Motor neuron (in vitro differentiated cells): ENCODE data around the gene MEIG1. TPM values are rescaled to one million over a fixed set of nuclear protein-coding genes. Genes with fewer than 3 reads are reported as not detected.
A peak's percentile ranks its signal among the peaks of the same experiment; 100 is the strongest.
"Not testable (repeated sequence)": the region's sequence is repeated elsewhere in the genome, so short reads cannot be mapped to it uniquely, and the experiment has no call there.

ENCODE experiments used
- ATAC-seq, 8 experiments: fragments of 200-7000 bp; cut with Tn5 transposase; replicated peaks in 6 of 8; 2 replicates each; pipeline ENCODE4 v1.8.0; 2021; ENCODE audit warnings: mild to moderate bottlenecking in 8 of 8, moderate library complexity in 8 of 8
- H3K27ac ChIP-seq, 2 donors: fragments of 250-450 bp; sonication (Bioruptor Pico); 2 replicates each; pipeline ENCODE4 v1.9.0; 2021; ENCODE audit warnings: antibody characterized with exemption in 2 of 2, mild to moderate bottlenecking in 2 of 2, moderate library complexity in 1 of 2
- H3K4me1 ChIP-seq, 2 donors: fragments of 250-450 bp; sonication (Bioruptor Pico); replicated peaks in 1 of 2; 2 replicates each; pipeline ENCODE4 v1.6.1; 2021; ENCODE audit warnings: antibody characterized with exemption in 2 of 2, mild to moderate bottlenecking in 2 of 2, moderate library complexity in 1 of 2
- H3K4me3 ChIP-seq, 5 donors: fragments of 250-450 bp; sonication (Bioruptor Pico); 2 replicates each; pipeline ENCODE4 v1.9.0; 2021; ENCODE audit warnings: antibody characterized with exemption in 5 of 5, mild to moderate bottlenecking in 5 of 5, moderate library complexity in 4 of 5
- WGBS, 10 experiments: fragments of 450-650 bp; shearing (Covaris generic); methylation state at CpG; one replicate each; pipeline ENCODE4 v1.0.0; 2022; 5-methylcytosine and 5-hydroxymethylcytosine counted together
- in situ Hi-C, 9 experiments: fragments of 400-800 bp; cut with MboI; loops; one replicate each; pipeline ENCODE4 v1.15.0; 2021; ENCODE audit warnings: low sequenced_read_pairs in 9 of 9, low pct_unique_long_range_greater_than_20kb in 2 of 9; ENCODE audit not compliant: unreplicated experiment in 9 of 9
- total RNA-seq, 8 experiments: library from RNA; unstranded; fragments of 300-600 nt; gene quantifications; 2 replicates each; pipeline versions ENCODE4 v1.2.3 to v1.2.4, GENCODE V29; 2022

The MEIG1 gene
- total RNA-seq, 8 experiments from 2014 or later = 1.3 to 3.3 (median 2.1) TPM; not detected in 2

DNA sequence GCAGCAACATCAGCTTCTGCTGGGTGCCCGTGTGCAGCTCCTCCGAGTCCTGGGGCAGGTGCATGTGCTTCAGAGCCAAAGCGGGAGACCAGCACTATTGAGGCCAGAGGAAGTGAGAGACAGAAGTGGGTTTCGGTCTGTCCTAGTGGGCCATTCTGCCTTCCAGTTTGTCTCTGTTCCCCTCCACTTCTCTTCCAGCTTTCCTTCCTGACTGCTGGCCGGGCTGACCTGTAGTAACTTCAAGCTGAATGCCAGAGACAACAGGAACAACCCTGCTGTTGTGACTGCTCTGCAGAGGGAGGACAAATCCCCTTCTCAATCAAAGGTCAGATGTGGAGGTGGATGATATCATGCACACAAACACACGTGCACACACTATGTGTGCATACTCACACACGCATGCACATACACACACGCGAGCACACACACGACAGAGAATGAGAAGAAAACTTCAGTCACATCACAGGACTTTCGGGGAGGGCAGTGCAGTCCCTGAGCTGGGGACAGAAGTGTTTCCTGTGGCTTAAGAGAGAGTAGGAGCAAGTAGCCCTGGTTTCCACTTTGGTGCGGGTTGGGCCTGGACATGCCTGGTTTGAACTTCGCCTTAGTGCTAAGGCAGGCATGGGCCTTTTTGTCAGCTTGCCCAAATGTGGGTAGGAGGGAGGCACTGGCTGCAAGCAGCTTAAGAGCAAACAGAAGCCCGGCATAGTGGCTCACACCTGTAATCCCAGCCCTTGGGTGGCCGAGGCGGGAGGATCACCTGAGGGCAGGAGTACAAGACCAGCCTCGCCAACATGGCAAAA lies 16.8 kb upstream of the MEIG1 start:
- H3K27ac ChIP-seq, in situ Hi-C loops, H3K4me3 ChIP-seq, H3K4me1 ChIP-seq, ATAC-seq: not testable (repeated sequence)
- 100% methylated on average over 1 of the region's 17 CpGs; no CpG with 5 or more reads in 9 of the 10 experiments for WGBS, 10 experiments

DNA sequence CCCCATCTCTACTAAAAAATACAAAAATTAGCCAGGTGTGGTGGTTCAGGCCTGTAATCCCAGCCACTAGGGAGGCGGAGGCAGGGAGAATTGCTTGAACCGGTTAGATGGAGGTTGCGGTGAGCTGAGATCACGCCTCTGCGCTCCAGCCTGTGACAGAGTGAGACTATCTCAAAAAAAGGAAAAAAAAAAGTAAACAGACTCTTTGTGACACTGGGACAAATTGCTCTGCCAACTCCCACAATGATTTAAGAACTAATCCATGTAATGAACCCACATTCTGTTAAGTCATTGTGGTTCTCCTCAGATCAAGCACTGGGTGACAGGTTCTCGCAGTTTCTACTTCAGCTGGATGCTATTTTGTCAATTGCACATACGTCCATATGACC lies 16.2 kb upstream of the MEIG1 start:
- H3K27ac ChIP-seq, H3K4me3 ChIP-seq, in situ Hi-C loops, ATAC-seq, H3K4me1 ChIP-seq: not testable (repeated sequence)
- WGBS, 10 experiments = 76 to 100% (median 100%) methylated on average over 1 to 2 of the region's 7 CpGs; no CpG with 5 or more reads in 6 of the 10 experiments

DNA sequence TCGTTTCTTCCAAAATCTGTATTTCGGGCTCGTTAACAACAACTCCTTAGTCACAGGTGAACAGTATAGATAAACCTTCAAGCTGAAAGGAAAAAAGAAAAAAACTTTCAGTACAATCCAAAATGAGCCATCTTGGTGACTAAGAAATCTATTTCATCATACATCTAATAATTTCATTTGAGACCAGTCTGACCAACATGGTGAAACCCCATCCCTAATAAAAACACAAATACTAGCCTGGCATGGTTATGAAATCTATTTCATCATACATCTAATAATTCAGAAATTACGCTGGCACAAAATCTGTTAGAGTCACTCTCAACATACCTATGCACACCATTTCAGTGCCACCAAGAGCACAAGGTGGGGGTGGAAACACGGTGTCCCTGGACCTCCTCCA lies 14.1 kb upstream of the MEIG1 start:
- no peak for ATAC-seq
- in situ Hi-C loops = no loop called here
- WGBS, 10 experiments = 89 to 100% (median 96%) methylated on average over 2 to 5 of the region's 5 CpGs
- H3K4me1 ChIP-seq = no peaks in the 10 kb centered on the region
- no peak overlapping the region for H3K27ac ChIP-seq
- no peak overlapping the region for H3K4me3 ChIP-seq

DNA sequence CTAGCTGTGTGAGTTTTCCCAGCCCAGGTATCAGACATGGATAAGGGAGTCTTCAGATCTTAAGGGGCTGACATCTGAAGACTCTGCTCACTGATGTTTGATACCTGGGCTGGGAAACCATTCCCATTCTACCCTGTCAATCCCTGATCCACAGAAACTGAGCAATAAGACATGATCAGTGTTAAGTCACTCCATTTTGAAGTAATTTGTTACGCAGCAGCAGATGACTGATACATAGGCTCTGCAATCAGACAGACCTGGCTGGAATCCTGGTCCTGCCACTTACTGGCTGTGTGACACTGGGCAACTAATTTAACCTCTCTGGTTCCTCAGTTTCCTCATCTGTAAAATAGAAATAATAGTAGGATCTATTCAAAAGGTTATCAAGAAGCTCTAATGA lies 11.9 kb upstream of the MEIG1 start:
- WGBS, 10 experiments = 100% methylated on average over 1 of the region's 1 CpG; no CpG with 5 or more reads in 7 of the 10 experiments
- Histone ChIP-seq H3K4me1 (no peaks in the 10 kb centered on the region), H3K27ac (no peak overlapping the region), H3K4me3 (no peak overlapping the region)
- no peak for ATAC-seq
- in situ Hi-C loops = no loop called here

DNA sequence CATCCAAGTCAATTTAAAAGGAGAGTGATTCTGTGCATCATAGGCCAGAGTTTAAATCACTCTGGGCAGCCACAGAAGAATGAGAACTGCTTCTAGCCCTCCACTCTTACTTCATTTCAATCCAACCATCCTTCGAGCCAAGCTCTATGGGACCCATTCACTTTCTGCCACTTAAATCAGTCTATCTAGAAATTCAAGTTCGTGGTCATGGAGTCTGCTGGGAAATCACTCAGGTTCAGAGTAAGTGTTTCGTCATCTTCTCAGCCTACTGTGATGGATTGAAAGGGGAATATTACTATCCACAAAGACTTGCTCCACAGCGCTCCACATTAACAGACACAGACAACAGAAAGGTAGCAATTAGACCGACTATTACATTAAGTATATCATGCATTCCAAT lies 9.9 kb upstream of the MEIG1 start:
- Histone ChIP-seq H3K27ac (no peak overlapping the region), H3K4me3 (no peak overlapping the region), H3K4me1 (peaks cover 5 to 7% of the 10 kb centered on the region in 2 donors)
- WGBS, 10 experiments = 93 to 100% (median 98%) methylated on average over 1 to 5 of the region's 5 CpGs
- in situ Hi-C loops = no loop called here
- no peak for ATAC-seq

DNA sequence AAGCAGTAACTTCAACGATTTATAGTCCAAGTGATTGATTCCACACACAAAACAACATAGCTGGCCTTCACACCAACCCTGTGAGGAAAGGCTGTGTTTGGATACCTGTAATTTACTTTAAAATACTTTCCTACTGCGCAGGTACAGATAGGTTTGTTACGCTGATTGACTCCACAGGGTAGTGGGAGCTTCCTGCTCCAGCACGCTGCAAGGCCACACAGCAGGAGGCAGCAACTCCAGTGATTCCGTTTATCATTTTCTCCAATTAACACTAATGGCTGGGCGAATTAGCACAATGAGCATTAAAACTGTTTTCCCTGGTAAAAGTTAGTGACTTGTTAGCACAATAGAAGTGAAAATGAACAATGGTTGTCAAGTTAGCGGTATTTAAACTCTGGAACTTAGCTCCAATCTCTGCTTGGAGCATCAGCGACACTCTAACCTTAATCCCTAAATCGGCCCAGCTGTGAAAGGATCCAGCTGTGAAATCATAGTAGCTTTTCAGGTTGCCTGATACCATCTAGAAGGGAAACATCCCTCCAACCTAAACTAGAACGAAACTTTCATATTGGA lies 6.3 kb upstream of the MEIG1 start:
- no peak for ATAC-seq
- H3K27ac ChIP-seq = no peak overlapping the region
- 0 to 89% (median 16%) methylated on average over 2 to 9 of the region's 10 CpGs; no CpG with 5 or more reads in 1 of the 10 experiments for WGBS, 10 experiments
- H3K4me3 ChIP-seq = peak overlapping the region; percentile 55 to 97 (median 71)
- in situ Hi-C loops = no loop called here
- H3K4me1 ChIP-seq = peaks cover 5 to 7% of the 10 kb centered on the region in 2 donors

DNA sequence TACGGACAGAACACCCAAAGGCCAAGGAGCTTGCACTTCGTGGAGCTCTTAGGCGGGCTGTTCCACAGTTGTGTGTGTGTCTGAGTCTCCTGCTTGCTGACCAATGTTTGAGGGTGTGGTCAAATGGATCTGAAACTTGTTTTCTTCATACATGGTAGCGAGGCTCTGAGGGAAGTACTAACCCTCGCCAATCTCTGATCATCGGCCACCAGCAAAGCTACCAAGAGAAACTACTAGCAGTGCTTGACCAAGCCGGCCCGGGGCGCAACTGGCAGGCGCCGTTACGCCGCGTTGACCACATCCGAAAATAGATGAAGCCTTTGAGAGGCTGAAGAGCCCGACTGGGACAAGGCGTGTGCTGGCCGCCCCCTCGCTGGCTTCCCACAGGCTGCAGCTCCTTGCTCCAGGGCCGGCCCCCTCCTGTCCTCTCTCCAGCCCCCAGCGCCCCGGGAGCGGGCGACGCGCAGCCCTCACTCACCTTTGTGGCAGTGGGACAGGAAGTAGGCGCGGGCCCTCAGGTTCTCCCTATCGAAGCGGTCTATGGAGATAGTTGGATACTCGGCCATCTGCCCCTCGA lies 5.7 kb upstream of the MEIG1 start:
- H3K4me1 ChIP-seq = peaks cover 5 to 7% of the 10 kb centered on the region in 2 donors
- in situ Hi-C loops = no loop called here
- peak overlapping the region; percentile 55 to 97 (median 71) for H3K4me3 ChIP-seq
- peak; percentile 50 to 79 (median 73) for ATAC-seq
- no peak overlapping the region for H3K27ac ChIP-seq
- WGBS, 10 experiments = 0 to 6% (median 1%) methylated on average over 2 to 9 of the region's 32 CpGs; no CpG with 5 or more reads in 6 of the 10 experiments

DNA sequence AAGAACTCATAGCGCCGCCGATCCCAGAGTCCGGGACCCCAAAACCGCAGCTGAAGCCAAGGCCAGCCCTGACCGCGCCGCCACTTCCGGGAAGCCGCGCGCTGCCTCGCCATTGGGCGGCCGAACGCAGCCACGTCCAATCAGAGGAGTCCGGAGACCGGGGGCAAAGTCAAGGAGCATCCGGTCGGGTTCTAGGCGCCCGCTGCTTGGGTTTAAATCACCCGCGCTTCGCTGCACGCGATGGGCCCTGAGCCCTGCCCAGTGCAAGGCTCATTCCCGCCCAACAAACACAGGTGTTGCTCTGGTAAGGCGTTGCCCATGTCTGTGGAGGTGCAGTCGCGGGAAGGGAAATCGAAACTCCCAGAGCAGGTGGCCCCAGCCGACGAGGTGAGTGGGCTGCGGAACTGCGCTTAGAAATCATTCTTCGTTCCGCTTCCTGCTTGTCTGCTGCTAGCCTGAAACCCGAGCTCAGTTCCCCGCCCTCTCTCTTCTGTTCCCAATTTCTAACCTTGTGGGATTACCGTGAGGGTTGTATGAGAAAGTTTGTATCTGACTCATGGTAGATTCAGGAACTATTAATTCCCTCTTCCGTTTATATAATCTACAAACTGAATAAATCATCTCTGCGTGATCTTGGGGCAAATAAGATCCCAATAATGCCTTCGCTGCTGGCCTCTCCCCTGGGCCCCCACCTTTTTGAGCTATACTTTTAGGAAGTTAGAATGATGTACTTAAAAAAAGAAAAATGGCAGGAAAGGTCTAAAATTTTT lies 5.0 kb upstream of the MEIG1 start, which contains the start of gene DCLRE1C:
TSS of gene DCLRE1C (minus strand) at position 96 of the 770 bp plus-strand sequence. CDS start at position 10, 86 bp downstream.
- peak; percentile 90 to 99 (median 97) for ATAC-seq
- peaks cover 5 to 7% of the 10 kb centered on the region in 2 donors for H3K4me1 ChIP-seq
- in situ Hi-C loops = no loop called here
- H3K4me3 ChIP-seq = peak within 1 kb of the TSS; percentile 55 to 97 (median 71)
- 0 to 8% (median 2%) methylated on average over 3 to 21 of the region's 45 CpGs; no CpG with 5 or more reads in 1 of the 10 experiments for WGBS, 10 experiments
- H3K27ac ChIP-seq = no peak within 1 kb of the TSS

DNA sequence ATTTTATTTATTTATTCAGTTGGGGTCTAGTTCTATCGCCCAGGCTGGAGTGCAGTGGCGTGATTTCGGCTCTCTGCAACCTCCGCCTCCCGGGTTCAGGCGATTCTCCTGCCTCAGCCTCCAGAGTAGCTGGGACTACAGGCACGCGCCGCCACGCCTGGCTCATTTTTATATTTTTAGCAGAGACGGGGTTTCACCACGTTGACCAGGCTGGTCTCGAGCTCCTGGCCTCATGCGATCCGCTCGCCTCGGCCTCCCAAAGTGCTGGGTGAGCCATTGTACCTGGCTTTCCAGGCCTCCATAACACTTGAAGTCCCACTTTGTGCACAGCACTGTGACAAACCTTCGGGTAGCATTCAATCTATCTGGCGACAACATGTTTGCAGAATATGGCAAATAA lies 4.3 kb upstream of the MEIG1 start:
- H3K4me3 ChIP-seq = no peak overlapping the region
- in situ Hi-C loops = no loop called here
- WGBS, 10 experiments = 77 to 100% (median 96%) methylated on average over 2 to 15 of the region's 19 CpGs; no CpG with 5 or more reads in 2 of the 10 experiments

DNA sequence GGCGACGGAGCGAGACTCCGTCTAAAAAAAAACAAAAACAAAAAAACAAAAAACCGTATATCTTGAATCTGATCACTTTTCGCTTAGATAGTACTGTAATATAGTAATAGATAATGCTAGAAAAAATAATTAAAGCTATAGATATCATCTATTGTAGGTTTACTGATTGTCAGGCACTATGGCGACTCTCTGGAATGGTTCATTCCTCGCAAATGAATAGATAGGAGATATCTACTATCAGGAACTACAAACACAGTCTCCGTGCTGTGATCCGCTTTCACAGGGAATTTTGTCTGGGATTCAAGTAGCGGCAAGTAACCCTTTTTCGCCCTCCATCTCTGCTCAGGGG lies 342 bp upstream of the MEIG1 start:
- in situ Hi-C loops = no loop called here
- H3K4me1 ChIP-seq = peaks cover 4 to 6% of the 10 kb centered on the region in 2 donors
- no peak for ATAC-seq
- 14 to 90% (median 52%) methylated on average over 2 to 10 of the region's 12 CpGs; no CpG with 5 or more reads in 4 of the 10 experiments for WGBS, 10 experiments
- peak overlapping the region; percentile 78 to 94 (median 84) for H3K4me3 ChIP-seq
- peak overlapping the region; percentile 92 to 94 for H3K27ac ChIP-seq

More for the DNA sequence above, 4.3 kb upstream of the MEIG1 start:
- no peak for ATAC-seq
- Histone ChIP-seq H3K27ac (no peak overlapping the region), H3K4me1 (peaks cover 5 to 7% of the 10 kb centered on the region in 2 donors)

DNA sequence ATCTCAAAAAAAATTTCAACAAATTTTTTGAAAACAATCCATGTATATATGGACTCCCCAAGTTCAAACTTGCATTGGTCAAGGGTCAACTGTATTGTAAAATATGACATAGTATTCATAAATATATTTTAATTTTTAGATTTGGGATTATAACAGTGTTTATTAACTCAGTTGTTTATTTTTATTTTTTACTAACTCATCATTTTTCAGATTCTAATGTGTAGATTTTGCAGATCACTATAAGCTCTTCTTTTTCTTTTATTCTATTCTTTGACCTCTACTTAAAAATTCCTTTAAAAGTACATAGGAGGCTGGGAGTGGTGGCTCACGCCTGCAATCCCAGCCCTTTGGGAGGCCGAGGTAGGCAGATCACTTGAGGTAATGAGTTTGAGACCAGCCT lies 8.7 kb downstream of the MEIG1 start:
- ATAC-seq = no peak
- Histone ChIP-seq H3K27ac (no peak overlapping the region), H3K4me1 (no peaks in the 10 kb centered on the region), H3K4me3 (no peak overlapping the region)
- 0 to 100% (median 86%) methylated on average over 1 to 2 of the region's 2 CpGs for WGBS, 10 experiments
- in situ Hi-C loops = no loop called here

DNA sequence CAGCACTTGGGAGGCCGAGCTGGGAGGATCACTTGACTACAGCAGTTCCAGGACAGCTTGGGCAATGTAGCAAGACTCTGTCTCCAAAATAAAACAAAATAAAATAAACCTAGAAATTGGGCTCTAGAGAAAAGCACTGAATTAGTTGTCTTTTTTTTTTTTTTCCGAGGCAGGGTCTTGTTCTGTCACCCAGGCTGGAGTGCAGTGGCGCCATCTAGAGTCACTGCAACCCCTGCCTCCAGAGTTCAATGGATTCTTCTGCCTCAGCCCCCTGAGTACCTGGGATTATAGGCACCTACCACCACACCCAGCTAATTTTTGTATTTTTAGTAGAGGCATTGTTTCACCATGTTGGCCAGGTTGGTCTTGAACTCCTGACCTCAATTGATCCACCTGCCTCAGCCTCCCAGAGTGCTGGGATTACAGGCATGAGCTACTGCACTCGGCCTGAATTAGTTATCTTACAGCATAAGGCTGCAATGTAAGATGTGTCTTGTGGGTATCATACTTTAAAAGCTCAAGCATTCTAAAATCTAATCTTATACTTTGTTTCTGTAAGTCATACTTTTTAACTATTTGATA lies 12.8 kb downstream of the MEIG1 start:
- 0 to 100% (median 29%) methylated on average over 1 to 4 of the region's 4 CpGs; no CpG with 5 or more reads in 3 of the 10 experiments for WGBS, 10 experiments
- ATAC-seq = peak in 5 of 8 experiments; percentile 37 to 63 (median 42)
- H3K4me1 ChIP-seq = no peaks in the 10 kb centered on the region
- no peak overlapping the region for H3K27ac ChIP-seq
- in situ Hi-C loops = no loop called here
- H3K4me3 ChIP-seq = no peak overlapping the region
